Measurements from ENCODE around the gene RNASE7.

DNA sequence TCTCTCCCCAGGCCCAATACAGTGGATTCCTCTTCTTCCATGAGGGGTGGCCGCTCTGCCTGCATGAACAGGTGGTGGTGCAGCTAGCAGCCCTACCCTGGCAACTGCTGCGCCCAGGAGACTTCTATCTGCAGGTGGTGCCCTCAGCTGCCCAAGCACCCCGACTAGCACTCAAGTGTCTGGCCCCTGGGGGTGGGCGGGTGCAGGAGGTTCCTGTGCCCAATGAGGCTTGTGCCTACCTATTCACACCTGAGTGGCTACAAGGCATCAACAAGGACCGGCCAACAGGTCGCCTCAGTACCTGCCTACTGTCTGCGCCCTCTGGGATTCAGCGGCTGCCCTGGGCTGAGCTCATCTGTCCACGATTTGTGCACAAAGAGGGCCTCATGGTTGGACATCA is 31.8 kb downstream of the RNASE7 start:
- TF ChIP-seq GATA3 (IDR thresholded peaks at IDR 0.05; ENCODE audit: low read depth, low read length) = no peak
- TF ChIP-seq GATA2 (IDR thresholded peaks at IDR 0.05; ENCODE audit: low read depth, low read length) = no peak
